ENCODE results near the gene INPP5A.

The INPP5A gene

DNA sequence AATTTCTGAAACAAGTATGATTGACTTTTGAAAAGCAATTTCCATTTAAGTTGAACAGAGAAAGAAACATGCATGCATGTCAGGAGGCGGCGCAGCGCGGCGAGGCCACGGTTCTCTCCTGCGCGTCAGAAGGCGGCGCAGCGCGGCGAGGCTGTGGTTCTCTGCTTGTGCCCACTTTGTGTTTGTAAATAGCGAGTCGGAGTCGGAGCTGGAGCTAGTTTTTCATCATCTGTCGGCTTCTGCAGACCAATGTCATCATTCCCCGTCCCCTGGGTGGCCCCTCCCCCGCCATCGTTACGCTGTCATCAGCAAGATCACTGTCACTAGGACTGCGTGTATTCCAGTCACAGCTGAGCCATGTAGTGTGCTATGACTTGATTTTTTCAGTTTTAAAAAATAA lies 49.2 kb downstream of the INPP5A start:
- Histone ChIP-seq H3K27me3 (ENCODE audit: insufficient read depth, low read length, poor library complexity, severe bottlenecking) (no peaks in the 10 kb centered on the region), H4K20me1 (ENCODE audit: insufficient read depth, low read length, poor library complexity, severe bottlenecking) (peaks cover 11% of the 10 kb centered on the region), H3K9me3 (ENCODE audit: insufficient read depth, low read depth, low read length) (no peaks in the 10 kb centered on the region), H3K36me3 (ENCODE audit: insufficient read depth, low read length) (no peaks in the 10 kb centered on the region), H3K4me2 (ENCODE audit: low read depth, low read length, poor library complexity, severe bottlenecking) (no peak overlapping the region), H3K4me3 (ENCODE audit: low read length, poor library complexity, severe bottlenecking) (no peak overlapping the region), H3K9me2 (replicated peaks; ENCODE audit: low read depth, low read length) (no peaks in the 10 kb centered on the region), H3K4me1 (ENCODE audit: insufficient read depth, low read length, poor library complexity, severe bottlenecking) (peaks cover 16% of the 10 kb centered on the region), H3K9ac (ENCODE audit: low read depth, low read length, poor library complexity, severe bottlenecking) (no peak overlapping the region), H3F3A (ENCODE audit: low read depth) (no peaks in the 10 kb centered on the region), H3K79me2 (ENCODE audit: insufficient read depth, low read length) (peaks cover 96% of the 10 kb centered on the region), H2AFZ (ENCODE audit: low read length) (no peak overlapping the region)
- TF ChIP-seq EZH2phosphoT487 (IDR thresholded peaks at IDR 0.05; ENCODE audit: borderline replicate concordance) = no peak
- TF ChIP-seq, protein P1, sequence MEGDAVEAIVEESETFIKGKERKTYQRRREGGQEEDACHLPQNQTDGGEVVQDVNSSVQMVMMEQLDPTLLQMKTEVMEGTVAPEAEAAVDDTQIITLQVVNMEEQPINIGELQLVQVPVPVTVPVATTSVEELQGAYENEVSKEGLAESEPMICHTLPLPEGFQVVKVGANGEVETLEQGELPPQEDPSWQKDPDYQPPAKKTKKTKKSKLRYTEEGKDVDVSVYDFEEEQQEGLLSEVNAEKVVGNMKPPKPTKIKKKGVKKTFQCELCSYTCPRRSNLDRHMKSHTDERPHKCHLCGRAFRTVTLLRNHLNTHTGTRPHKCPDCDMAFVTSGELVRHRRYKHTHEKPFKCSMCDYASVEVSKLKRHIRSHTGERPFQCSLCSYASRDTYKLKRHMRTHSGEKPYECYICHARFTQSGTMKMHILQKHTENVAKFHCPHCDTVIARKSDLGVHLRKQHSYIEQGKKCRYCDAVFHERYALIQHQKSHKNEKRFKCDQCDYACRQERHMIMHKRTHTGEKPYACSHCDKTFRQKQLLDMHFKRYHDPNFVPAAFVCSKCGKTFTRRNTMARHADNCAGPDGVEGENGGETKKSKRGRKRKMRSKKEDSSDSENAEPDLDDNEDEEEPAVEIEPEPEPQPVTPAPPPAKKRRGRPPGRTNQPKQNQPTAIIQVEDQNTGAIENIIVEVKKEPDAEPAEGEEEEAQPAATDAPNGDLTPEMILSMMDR (conservative IDR thresholded peaks at IDR 0.05; ENCODE audit: low read length) = no peak

DNA sequence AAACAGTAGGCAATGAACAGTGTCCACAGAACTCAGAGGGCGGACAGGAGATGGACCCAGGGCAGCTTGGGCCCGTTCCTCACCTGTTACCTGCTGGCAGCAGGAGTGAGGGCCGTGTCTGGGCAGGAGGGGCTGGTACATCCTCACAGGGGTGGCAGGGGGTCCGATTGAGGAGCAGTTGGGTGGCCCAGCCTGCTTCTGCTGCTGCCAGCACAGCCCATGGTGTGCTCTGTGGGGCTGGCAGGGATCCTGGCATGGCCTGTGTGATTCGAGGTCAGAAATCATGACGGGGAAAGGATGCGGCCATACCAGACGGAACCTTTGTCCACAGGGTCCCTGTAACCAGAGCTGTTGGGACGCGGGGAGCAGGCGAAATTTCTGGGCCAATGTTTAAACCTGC lies 49.6 kb downstream of the INPP5A start:
- no peaks in the 10 kb centered on the region for H3K9me2 ChIP-seq (replicated peaks; ENCODE audit: low read depth, low read length)
- no peaks in the 10 kb centered on the region for H3K9me3 ChIP-seq (ENCODE audit: insufficient read depth, low read depth, low read length)
- H3K4me2 ChIP-seq (ENCODE audit: low read depth, low read length, poor library complexity, severe bottlenecking) = no peak overlapping the region
- no peak for TF ChIP-seq EZH2phosphoT487 (IDR thresholded peaks at IDR 0.05; ENCODE audit: borderline replicate concordance)
- TF ChIP-seq, protein P1 (conservative IDR thresholded peaks at IDR 0.05; ENCODE audit: low read length) = no peak
- peaks cover 11% of the 10 kb centered on the region for H4K20me1 ChIP-seq (ENCODE audit: insufficient read depth, low read length, poor library complexity, severe bottlenecking)
- no peaks in the 10 kb centered on the region for H3K36me3 ChIP-seq (ENCODE audit: insufficient read depth, low read length)
- no peaks in the 10 kb centered on the region for H3F3A ChIP-seq (ENCODE audit: low read depth)
- no peak overlapping the region for H3K4me3 ChIP-seq (ENCODE audit: low read length, poor library complexity, severe bottlenecking)
- H3K27me3 ChIP-seq (ENCODE audit: insufficient read depth, low read length, poor library complexity, severe bottlenecking) = no peaks in the 10 kb centered on the region
- H3K4me1 ChIP-seq (ENCODE audit: insufficient read depth, low read length, poor library complexity, severe bottlenecking) = peaks cover 16% of the 10 kb centered on the region
- peaks cover 96% of the 10 kb centered on the region for H3K79me2 ChIP-seq (ENCODE audit: insufficient read depth, low read length)
- no peak overlapping the region for H3K9ac ChIP-seq (ENCODE audit: low read depth, low read length, poor library complexity, severe bottlenecking)
- H2AFZ ChIP-seq (ENCODE audit: low read length) = no peak overlapping the region

DNA sequence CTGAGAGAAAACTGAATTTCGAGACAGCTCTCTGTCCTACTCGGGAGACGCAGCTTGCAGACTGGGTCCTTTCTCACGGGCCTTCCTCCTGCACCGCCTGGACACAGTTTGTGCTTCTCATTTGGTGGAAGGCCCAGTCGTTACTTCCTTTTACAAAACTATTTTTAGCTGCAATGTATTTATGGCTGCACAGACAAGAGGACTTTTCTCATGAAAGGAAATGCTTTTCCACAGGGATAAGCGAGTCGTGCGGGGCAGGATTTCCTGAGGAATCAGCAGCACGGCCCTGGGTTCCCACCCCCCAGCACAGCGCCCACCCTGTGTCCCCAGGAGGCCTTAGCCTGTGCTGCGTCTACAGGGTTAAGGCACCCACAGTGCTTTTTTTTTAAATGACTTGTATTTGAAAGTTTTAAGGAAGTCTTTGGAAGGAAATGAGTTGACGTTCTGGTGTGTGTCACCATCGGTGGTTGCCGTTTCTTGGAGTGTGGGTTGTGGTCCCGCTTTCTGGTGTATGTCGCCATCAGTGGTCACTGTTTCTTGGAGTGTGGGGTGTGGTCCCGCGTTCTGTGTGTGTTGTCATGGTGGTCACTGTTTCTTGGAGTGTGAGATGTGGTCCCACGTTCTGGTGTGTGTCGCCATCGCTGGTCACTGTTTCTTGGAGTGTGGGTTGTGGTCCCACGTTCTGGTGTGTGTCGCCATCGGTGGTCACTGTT lies 50.9 kb downstream of the INPP5A start:
- H3K9ac ChIP-seq (ENCODE audit: low read depth, low read length, poor library complexity, severe bottlenecking) = peak overlapping the region; percentile 50
- no peak for TF ChIP-seq EZH2phosphoT487 (IDR thresholded peaks at IDR 0.05; ENCODE audit: borderline replicate concordance)
- TF ChIP-seq, protein P1 (conservative IDR thresholded peaks at IDR 0.05; ENCODE audit: low read length) = no peak

More for the DNA sequence above, 50.9 kb downstream of the INPP5A start:
- Histone ChIP-seq H3K4me2 (ENCODE audit: low read depth, low read length, poor library complexity, severe bottlenecking) (peak overlapping the region; percentile 56), H3K9me2 (replicated peaks; ENCODE audit: low read depth, low read length) (no peaks in the 10 kb centered on the region), H3K4me1 (ENCODE audit: insufficient read depth, low read length, poor library complexity, severe bottlenecking) (peaks cover 22% of the 10 kb centered on the region), H4K20me1 (ENCODE audit: insufficient read depth, low read length, poor library complexity, severe bottlenecking) (peaks cover 9% of the 10 kb centered on the region), H3F3A (ENCODE audit: low read depth) (no peaks in the 10 kb centered on the region), H3K9me3 (ENCODE audit: insufficient read depth, low read depth, low read length) (no peaks in the 10 kb centered on the region), H3K27me3 (ENCODE audit: insufficient read depth, low read length, poor library complexity, severe bottlenecking) (no peaks in the 10 kb centered on the region), H3K4me3 (ENCODE audit: low read length, poor library complexity, severe bottlenecking) (no peak overlapping the region), H3K36me3 (ENCODE audit: insufficient read depth, low read length) (no peaks in the 10 kb centered on the region), H2AFZ (ENCODE audit: low read length) (no peak overlapping the region), H3K79me2 (ENCODE audit: insufficient read depth, low read length) (peaks cover 96% of the 10 kb centered on the region)

All from Loucy (cell line).